GM12892 (cell line): Measurements from ENCODE around the gene RAP2A.

Experiments
- POLR2A ChIP-seq: IDR thresholded peaks from 2 replicates; pipeline ENCODE4 v1.6.1; 2011; ENCODE audit warnings: low read depth, low read length, control low read depth
- POLR2AphosphoS5 ChIP-seq: IDR thresholded peaks from 2 replicates; pipeline ENCODE4 v1.6.1; 2011; ENCODE audit warnings: low read depth, low read length, control low read depth
- TAF1 ChIP-seq: IDR thresholded peaks from 2 replicates; pipeline ENCODE4 v1.6.1; 2011; ENCODE audit warnings: low read depth, mild to moderate bottlenecking, control low read depth, low read length, borderline replicate concordance

DNA sequence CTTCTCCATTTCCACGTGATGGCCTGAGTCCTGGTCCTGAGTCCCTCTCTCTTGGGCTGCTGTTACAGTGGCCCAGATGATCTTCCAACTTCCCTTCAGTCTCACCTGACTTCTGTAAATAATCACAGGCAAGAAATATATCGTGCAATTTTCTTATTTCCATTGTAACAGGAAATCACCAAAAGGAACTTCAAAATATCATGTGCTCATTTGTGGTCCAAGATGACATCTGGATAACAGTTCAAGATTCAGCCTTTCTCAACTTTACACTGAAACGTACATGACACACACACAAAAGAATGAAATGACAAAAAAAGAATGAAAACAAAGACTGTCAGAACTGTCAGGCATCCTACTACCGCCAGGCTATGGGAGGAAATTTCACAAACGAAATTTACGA is 22.0 kb upstream of the RAP2A start:
- no peak for TF ChIP-seq POLR2A
- no peak for TF ChIP-seq TAF1
- no peak for TF ChIP-seq POLR2AphosphoS5
